COLO668 (cell line): ENCODE results near the gene HNRNPU.
"Not testable (repeated sequence)": the region's sequence is repeated elsewhere in the genome, so short reads cannot be mapped to it uniquely, and the experiment has no call there.

Experiments
- DNase-seq: peaks from one replicate; lab custom pipeline; 2025; ENCODE audit not compliant: unreplicated experiment; lab: John Stamatoyannopoulos, UW

HNRNPU gene

DNA sequence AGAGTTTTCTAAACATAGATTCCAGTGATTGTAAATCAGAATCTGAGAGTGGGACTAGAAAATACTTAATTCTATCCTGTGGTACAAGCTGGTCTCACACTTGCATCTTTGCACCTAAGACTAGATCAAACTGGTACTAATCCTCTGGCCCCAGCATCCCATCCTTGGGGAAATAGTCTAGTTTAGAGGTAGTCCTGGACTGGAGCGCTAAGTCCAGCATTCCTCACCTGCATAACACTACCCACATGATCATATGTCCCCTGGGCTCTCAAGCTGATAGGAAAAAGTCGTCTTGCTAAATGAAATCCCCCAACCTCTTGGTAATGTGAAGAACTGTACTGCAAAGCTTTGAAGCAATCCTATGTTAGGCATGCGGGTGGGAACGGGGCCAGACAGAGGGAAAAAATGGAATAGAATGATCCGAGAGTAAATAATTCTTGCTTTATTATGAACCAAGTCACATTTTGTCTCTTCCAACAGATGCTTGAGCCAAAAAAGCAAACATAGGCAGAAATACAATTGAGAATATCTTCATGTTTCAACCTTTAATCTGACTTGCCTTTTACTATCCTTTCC lies 24.0 kb downstream of the HNRNPU start:
- no peak for DNase-seq

DNA sequence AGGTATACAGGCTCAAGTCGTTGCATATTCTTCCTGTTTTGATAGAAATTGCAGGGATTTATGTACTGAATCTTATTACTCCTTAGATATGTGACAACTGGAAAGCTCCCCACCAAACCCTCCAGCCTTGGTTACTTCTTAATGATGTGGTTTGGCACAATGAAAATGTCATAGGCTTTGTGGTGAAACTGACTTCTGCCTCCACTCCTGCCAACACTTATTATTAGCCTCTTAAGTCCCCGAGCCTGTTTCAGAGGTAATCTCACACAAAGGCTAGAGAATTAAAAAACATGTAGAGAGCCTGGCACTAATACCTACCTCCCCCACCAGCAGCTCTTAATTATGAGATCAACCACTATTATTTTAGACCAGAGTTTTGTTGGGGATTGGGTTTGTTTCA lies 24.7 kb downstream of the HNRNPU start:
- DNase-seq: no peak

DNA sequence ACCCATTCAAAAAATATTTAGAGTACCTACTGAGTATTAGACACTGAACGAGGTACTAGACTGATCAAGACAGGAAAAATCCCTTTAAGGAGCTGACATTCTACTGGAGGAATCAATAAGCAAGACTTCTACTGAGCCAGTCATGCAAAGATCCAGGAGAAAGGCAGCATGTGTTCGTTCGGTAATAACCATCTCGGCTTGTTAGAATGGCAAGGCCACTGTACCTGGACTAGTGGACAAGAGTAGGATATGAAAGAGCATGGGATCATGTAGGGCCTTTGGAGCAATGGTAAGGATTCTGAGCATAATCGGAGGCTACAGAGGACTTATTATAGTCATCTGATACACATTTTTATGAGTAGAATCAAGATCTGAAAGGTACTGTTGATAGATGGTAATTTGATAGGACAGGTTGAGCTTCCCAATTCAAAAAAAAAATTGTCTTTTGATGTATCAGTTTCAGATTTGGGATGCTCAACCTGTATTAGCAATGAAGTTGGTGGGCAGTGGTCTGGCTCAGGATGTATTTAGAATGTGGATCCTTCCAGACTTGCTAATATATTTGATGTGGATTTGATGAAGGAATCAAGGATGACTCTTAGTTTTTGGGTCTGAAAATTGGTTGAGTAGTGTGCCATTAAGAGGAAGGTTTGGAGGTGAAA lies 26.6 kb downstream of the HNRNPU start:
- DNase-seq: no peak

DNA sequence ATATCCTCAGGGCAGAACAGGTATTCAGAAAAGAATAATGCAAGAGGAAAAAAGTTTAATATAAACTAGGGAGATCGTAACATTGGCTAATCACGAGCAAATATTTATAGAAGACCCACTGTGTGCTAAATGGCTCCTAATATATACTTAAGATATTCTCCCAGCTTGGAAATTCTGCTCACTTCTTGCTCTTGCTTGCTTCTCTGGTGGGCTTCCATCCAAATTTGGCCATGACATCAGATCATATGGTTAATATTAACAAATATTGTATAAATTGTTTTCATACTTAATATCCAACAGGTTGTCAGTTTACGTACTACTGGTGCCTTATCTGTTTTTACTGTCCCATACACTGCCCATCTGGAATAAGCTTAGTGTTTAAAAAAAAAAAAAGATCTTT lies 27.8 kb downstream of the HNRNPU start:
- DNase-seq: no peak

DNA sequence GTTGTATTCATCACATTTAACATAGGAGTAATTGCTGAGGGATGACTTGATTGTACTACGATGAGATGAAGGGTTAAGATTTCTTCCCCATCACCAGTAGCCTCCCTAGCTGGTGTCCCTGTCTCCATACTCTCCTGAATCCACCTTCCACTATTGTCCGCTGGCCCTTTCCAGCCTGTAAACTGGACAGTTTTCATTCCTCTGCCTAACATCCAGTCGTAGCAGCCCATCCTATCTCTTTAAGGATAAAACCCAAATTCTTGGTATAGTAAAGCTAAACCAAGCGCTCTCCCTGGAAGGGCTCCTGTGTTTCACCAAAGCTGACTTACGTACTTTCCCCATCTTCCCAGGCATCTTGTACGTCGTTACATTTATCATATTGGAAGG lies 28.2 kb downstream of the HNRNPU start:
- peak; percentile 33 for DNase-seq

DNA sequence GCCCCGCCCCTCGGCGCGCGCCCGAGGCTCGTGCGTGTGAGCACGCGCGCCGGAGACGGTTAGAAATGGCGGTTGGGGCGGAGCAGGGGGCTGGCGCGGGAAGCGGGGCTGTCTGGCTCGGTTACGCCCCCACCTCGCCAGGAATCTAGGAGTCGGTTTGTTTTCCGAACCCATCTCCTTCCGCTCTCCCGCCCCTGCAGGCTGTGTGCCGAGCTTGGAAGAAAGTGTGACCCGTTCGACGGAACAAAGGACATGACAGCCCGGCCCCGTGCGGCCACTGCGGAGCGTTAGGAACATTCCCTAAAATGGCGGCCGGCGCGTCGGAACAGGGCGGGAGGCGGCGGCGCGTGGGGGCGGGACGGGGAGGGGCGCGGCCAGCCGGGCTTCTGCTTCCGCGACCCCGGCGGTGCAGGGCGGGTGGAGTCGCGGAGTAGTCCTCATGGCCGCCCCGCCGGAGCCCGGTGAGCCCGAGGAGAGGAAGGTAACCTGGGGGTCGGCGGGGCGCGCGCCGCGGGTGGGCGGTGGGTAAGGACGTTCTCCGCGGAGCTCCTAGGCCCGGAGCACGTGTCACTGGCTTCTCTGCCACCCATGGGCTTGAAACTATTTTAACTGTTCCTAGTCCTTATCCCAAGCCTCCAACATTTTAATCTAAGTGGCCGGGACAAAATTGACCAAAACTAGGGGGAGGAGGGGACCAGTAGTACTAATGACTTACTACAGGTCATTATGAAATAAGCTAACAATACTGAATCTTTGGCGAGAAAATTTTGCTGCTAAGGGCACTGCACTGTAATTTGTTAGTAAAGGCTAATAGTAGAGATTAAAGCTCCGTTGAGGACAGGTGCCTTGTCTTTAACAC lies 28.8 kb downstream of the HNRNPU start, which contains the start of gene COX20:
COX20 (plus strand) TSS at position 383 of the 859 bp plus-strand sequence; CDS start at position 440, 57 bp downstream.
- DNase-seq: peak; percentile 98

DNA sequence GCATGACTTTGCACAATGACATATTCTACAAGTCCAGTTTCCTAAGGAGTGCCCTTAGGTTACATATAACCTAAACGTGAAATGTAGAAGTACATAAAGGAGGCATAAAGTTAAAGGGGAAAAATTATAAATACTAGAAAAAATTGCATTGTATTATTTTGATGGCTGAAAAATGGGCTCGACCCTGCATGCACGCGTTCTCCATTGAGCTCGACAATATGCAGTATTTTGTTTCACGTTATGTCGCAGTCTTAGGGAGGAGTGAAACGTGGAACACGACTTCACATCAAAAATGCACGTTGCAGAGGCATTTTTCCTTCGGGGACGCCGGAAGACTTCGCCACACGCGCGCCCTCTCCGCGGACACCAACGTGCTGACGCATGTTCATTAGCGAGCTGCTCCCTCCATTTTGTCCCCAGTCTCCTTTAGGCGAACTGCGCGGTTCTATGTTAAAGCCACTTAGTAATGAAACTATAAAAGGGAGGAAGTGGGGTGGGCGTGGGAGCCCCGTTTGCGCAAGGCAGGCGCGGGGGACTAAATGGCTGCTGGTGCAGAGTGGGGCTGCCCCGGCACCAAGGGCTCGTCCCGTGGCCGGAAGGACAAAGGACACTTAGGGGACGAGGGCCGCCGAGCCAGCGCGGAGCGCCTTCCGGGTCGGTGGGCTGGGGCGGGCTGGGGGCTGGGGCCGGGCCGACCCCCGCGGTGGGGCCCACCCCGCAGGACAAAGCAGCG lies 29.6 kb downstream of the HNRNPU start:
- no peak for DNase-seq

DNA sequence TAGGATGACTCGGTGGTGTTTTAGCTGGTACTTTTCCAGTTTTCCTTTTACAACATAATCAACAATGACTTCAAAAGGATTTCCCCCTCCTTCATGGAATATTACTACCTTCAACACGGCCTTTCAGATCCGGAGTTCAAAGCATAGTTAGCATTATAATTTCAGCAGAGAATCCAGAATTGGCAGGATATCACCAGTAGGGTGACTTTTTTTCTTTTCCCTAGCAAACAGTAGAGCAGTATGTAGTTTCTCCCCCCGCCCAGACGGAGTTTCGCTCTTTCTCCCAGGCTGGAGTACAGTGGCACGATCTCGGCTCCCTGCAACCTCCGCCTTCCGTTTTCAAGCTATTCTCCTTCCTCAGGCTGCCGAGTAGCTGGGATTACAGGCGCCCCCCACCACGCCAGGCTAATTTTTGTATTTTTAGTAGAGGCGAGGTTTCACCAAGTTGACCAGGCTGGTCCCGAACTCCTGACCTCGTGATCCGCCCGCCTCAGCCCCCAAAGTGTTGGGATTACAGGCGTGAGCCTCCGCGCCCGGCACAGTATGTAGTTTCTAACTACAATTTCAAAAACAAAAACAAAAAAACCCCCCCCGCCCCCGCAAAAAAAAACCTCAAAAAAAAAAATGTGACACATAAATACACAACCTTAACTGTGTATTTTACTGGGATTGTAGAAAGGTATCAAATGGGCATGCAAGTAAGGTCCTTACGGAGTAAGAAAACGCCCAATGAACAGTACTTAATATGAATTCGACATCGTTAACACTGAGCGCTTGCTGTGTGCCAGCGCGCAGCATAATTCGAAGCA lies 30.4 kb downstream of the HNRNPU start:
- peak; percentile 41 for DNase-seq

DNA sequence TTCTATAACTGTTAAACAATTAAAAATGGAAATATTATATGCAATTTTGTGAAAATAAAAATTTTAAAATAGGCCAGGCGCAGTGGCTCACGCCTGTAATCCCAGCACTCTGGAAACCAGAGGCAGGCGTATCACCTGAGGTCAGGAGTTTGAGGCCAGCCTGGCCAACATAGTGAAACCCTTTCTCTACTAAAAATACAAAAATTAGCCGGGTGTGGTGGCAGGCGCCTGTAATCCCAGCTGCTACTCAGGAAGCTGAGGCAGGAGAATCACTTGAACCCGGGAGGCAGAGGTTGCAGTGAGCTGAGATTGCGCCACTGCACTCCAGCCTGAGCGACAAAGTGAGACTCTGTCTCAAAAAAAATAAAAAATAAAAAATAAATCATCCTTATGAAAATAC lies 31.1 kb downstream of the HNRNPU start:
- not testable (repeated sequence) for DNase-seq

DNA sequence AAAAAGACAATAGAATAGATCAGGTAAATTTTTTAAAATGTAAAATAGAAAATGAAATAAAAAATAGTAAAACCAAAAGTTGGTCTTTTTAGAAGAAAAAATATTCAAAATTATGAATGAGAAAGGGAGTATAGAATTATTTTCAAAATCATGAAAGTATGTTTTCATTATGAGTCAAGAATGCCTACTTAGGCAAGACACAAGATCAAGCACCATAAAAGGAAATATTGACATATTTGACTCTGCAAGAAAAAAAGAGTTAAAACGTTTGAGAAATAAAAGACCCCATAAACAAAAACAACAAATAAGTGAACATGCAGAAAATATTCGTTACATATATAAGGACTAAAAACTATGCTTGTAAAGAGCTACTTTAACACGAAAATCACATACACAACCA lies 33.7 kb downstream of the HNRNPU start:
- no peak for DNase-seq

DNA sequence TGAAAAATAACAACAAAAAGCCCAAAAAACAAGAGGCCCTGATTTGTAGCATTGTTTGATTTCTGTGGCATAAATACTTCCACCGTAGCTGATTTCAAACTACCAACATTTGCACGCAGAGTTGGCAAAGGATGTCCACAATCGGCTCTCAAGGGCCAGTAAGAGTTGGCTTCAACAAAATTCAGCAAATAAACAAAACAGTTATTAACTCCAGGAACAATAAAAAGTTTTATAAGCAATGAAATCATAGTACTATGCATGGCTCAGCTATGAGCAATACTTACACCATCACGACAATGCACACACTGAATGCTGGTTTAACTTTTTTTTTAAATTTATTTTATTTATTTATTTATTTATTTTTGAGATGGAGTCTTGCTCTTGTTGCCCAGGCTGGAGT lies 37.6 kb downstream of the HNRNPU start:
- DNase-seq: no peak

DNA sequence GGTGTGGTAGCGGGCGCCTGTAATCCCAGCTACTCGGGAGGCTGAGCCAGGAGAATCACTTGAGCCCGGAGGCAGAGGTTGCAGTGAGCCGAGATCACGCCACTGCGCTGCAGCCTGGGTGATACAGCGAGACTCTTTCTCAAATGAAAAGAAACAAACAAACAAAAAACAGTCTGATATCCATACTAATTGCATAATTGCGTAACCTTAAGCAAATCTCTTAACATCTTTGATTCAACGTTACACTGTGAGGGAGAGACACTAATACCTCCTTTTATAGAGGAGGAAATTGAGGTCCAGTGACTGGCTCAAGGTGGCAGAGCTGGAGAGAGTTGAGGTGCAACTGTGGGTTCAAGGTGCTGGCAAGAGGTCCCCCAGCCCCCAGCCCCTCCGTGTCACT lies 41.5 kb downstream of the HNRNPU start:
- no peak for DNase-seq

DNA sequence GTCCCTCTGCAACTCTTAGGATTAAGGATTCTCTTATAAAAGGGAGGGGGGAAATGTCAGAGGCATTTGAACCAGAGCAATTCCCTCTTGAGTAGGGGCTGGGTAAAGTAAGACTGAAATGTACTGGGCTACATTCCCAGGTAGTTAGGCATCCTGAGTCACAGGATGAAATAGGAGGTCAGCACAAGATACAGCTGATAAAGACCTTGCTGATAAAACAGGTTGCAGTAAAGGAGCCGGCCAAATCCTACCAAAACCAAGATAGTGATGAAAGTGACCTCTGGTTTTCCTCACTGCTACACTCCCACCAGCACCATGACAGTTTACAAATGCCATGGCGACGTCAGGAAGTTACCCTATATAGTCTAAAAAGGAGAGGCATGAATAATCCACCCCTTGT lies 43.2 kb downstream of the HNRNPU start:
- no peak for DNase-seq

DNA sequence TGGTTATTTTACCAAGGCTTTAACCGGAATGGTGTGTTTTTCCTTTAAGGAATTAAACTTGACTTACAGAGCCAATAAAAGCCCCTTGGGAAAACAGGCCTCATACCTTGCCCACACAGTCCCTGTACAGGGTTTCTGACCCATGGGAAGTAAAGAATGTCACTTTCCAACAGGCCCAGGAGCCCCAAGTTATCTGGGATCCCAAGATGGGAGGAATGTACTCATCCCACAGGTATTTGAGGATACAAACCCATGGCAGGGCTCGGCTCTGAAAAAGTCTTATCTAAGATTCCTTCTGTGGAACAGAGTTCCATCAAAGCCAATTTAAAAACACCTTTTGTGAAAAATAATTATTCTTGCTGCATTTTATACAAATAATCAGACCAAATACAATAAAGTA lies 44.2 kb downstream of the HNRNPU start:
- no peak for DNase-seq

DNA sequence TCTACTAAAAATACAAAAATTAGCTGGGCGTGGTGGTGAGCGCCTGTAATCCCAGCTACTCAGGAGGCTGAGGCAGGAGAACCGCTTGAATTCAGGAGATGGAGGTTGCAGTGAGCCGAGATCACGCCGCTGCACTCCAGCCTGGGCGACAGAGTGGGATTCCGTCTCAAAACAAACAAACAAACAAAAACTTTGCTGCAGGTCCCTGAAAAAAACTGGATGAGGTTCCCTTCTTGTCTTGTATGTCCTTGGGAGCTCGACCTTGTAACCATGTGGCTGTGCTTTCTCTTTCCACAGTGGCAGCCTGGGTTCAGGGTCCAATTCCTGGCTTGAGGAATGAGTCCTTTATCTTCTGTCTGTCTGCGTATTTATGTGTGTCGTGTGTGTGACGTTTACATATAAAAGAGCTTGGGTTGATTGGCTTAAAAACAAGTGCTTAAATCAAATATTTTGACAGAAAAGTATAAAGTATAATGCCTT lies 46.9 kb downstream of the HNRNPU start:
- no peak for DNase-seq

DNA sequence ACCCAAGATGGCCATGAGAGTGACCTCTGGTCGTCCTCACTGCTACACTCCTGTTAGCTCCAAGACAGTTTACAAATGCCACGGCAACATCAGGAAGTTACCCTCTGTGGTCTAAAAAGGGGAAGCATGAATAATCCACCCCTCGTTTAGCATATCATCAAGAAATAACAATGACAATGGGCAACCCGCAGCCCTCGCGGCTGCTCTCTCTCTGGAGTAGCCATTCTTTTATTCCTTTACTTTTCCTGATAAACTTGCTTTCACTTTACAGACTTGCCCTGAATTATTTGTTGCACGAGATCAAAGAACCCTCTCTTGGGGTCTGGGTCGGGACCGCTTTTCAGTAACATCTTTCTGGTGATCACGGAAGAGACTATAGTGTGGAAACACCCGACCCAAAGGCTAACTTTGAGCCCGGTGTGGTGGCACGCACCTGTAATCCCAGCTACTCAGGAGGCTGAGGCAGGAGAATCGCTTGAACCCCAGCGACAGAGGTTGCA lies 48.7 kb downstream of the HNRNPU start:
- DNase-seq: no peak

DNA sequence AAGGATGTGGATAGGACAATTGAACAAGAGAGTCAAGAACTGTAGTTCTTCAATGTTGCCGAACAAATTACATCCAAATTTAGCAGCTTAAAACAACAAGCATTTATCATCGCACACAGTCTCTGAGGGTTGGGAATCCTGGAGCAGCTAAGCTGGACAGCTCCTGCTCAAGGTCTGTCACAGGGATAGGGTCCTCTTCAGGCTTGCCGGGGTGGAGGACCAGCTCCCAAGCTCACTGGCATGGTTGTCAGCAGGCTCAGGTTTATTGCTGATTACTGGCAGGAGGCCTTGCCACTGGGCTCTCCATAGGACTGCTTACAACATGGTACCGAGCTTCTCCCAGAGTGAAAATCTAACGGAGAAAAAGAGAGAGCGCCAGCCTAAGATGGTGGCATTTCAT lies 51.0 kb downstream of the HNRNPU start:
- no peak for DNase-seq

DNA sequence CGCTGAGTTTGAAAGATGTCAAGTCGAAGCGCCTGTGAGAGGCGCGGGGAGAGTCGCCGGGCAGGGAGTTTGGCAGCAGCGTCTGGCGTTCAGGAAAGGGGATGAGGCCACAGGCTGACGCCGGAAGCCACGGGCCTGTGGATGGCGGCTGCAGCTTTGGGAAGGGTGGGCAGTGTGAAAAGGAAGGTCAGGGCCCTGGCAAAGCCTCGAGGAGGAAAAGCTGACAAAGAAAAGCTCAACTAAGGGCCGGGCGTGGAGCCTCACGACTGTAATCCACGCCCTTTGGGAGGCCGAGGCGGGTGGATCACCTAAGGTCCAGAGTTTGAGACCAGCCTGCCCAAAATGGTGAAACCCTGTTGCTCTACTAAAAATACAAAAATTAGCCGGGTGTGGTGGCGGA lies 54.1 kb downstream of the HNRNPU start:
- DNase-seq: no peak

DNA sequence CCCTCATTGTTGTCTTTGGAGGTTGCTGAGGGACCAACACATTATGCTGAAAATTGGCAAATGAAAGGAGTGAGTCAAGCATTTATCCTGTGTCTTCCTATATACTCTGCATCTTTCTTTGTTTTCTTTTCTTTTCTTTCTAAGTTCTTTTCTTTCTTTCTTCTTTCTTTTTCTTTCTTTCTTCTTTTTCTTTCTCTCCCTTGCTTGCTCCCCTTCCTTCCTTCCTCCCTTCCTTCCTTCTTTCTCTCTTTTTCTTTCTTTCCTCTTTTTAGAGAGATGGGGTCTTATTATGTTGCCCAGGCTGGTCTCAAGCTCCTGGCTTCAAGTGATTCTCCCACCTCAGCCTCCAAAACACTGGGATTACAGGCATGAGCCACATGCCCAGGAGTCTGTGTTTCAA lies 57.2 kb downstream of the HNRNPU start:
- no peak for DNase-seq

DNA sequence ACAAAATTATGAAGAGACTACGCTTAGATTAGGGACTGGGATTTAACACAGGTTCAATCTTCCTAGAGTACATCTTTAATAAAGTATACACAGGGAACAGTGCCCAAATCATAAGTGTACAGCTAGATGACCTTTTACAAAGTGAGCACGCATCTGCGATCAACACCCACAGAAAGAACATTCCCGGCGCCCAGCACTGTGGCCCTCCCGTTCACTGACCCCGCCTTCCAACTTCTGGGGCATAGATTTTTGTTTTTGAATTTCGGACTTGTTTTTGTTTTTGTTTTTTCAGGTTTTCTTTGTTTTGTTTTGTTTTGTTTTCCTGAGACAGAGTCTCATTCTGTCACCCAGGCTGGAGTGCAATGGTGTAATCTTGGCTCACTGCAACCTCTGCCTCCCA lies 59.5 kb downstream of the HNRNPU start:
- DNase-seq: no peak
